HepG2 (cell line): Measurements from ENCODE around the gene PHKG1. TPM values are rescaled to one million over a fixed set of nuclear protein-coding genes. Genes with fewer than 3 reads are reported as not detected.
A peak's percentile ranks its signal among the peaks of the same experiment; 100 is the strongest.

Experiments
- ATAC-seq: fragments of 200-7000 bp; cut with Tn5 transposase; 3 replicates; pipeline ENCODE4 v1.9.1; 2020; ENCODE audit warnings: mild to moderate bottlenecking, moderate library complexity
- BruUV-seq: library from RNA; stranded (reverse); fragments of 400-500 nt; replicated peaks from 2 replicates; lab custom pipeline; 2021; lab: Mats Ljungman, UMichigan
- CTCF ChIA-PET: fragments of 300-600 bp; formaldehyde crosslinking; extraction: SDS; loops from one replicate; lab custom pipeline; 2021; ENCODE audit warnings: low total read pairs, inconsistent platforms, low intra/inter-chr PET ratio; lab: Yijun Ruan, JAX
- POLR2A ChIA-PET: fragments of 350-600 bp; sonication (Branson Sonifier 250); formaldehyde crosslinking; loops from one replicate; lab custom pipeline; 2020; ENCODE audit warnings: antibody characterized with exemption, inconsistent platforms; lab: Yijun Ruan, JAX
- DNase-seq: peaks from one replicate; pipeline ENCODE4 v3.0.0-alpha.2; 2015; ENCODE audit warnings: low spot score
- FAIRE-seq: peaks from 3 replicates; lab custom pipeline; 2011; peaks lifted over from hg19 to GRCh38; lab: Jason Lieb, UNC
- H2AFZ ChIP-seq: one replicate; pipeline ENCODE4 v1.6.1; 2011; ENCODE audit warnings: low read length, inconsistent platforms
- H3K27ac ChIP-seq: fragments of 300-600 bp; 3 replicates; pipeline ENCODE4 v1.8.0; 2011; ENCODE audit warnings: mixed run types, mild to moderate bottlenecking, mixed read lengths, low read length, inconsistent platforms; ENCODE audit not compliant: insufficient read depth; ENCODE audit errors: extremely low read length
- H3K27me3 ChIP-seq, 2 experiments: fragments of 200-600 bp in 1 of 2; 2 replicates in 1 of 2; 3 replicates in 1 of 2; pipeline versions ENCODE4 v1.6.0 to v1.8.0; 2011; ENCODE audit warnings: low read length in 2 of 2, mild to moderate bottlenecking in 2 of 2, moderate library complexity in 2 of 2, inconsistent platforms in 1 of 2; ENCODE audit not compliant: insufficient read depth in 2 of 2, control insufficient read depth in 1 of 2
- H3K36me3 ChIP-seq, 2 experiments: fragments of 200-600 bp in 1 of 2; replicated peaks in 1 of 2; 2 replicates in 1 of 2; 3 replicates in 1 of 2; pipeline versions ENCODE4 v1.5.1 to v1.8.0; 2011; ENCODE audit warnings: low read length in 2 of 2, inconsistent platforms in 1 of 2; ENCODE audit not compliant: insufficient read depth in 2 of 2, control insufficient read depth in 1 of 2
- H3K4me1 ChIP-seq: 2 replicates; pipeline ENCODE4 v1.5.1; 2012; ENCODE audit warnings: low read length, inconsistent platforms; ENCODE audit not compliant: insufficient read depth
- H3K4me2 ChIP-seq: 2 replicates; pipeline ENCODE4 v1.6.0; 2011; ENCODE audit warnings: low read depth, low read length, inconsistent platforms
- H3K4me3 ChIP-seq, 3 experiments: fragments of 200-600 bp in 1 of 3; sonication (generic), shearing (Covaris generic) in 1 of 3; replicated peaks in 1 of 3; 2 replicates each; pipeline ENCODE4 v1.5.1; 2011 to 2016; ENCODE audit warnings: low read length in 3 of 3, inconsistent platforms in 2 of 3, low read depth in 2 of 3, mild to moderate bottlenecking in 2 of 3, control low read depth in 1 of 3, mixed read lengths in 1 of 3; ENCODE audit not compliant: insufficient read depth in 1 of 3
- H3K79me2 ChIP-seq: one replicate; pipeline ENCODE4 v1.6.1; 2011; ENCODE audit warnings: low read length, inconsistent platforms; ENCODE audit not compliant: insufficient read depth
- H3K9ac ChIP-seq: 2 replicates; pipeline ENCODE4 v1.6.0; 2011; ENCODE audit warnings: mild to moderate bottlenecking, low read depth, low read length, inconsistent platforms; ENCODE audit not compliant: insufficient read depth
- H3K9me3 ChIP-seq: 2 replicates; pipeline ENCODE4 v1.5.1; 2012; ENCODE audit warnings: mild to moderate bottlenecking, low read length
- H4K20me1 ChIP-seq: 2 replicates; pipeline ENCODE4 v1.6.0; 2011; ENCODE audit warnings: inconsistent platforms, mild to moderate bottlenecking, low read length, moderate library complexity; ENCODE audit not compliant: insufficient read depth
- AHR ChIP-seq: IDR thresholded peaks from 2 replicates; pipeline ENCODE4 v1.6.1; 2018; ENCODE audit warnings: missing genetic modification reagents, missing compliant biosample characterization
- ATF1 ChIP-seq: IDR thresholded peaks from 2 replicates; pipeline ENCODE4 v1.6.1; 2016; ENCODE audit warnings: mild to moderate bottlenecking, control low read depth
- ATF7-NPFF ChIP-seq: sonication (generic); formaldehyde crosslinking; IDR thresholded peaks from 2 replicates; pipeline ENCODE4 v1.8.1; 2023; ENCODE audit warnings: mild to moderate bottlenecking, low read depth, missing genetic modification reagents, moderate library complexity
- CCDC6 ChIP-seq: sonication (generic); formaldehyde crosslinking; IDR thresholded peaks from 2 replicates; pipeline ENCODE4 v1.8.1; 2022; ENCODE audit warnings: mild to moderate bottlenecking, missing genetic modification reagents, moderate library complexity
- FOXJ3 ChIP-seq: sonication (generic); formaldehyde crosslinking; IDR thresholded peaks from 2 replicates; pipeline ENCODE4 v1.4.0; 2020; ENCODE audit warnings: missing genetic modification reagents, mild to moderate bottlenecking, borderline replicate concordance
- GATA4 ChIP-seq: sonication (generic); IDR thresholded peaks from 2 replicates; pipeline ENCODE4 v1.6.1; 2016; ENCODE audit warnings: antibody characterized with exemption, low read depth, borderline replicate concordance
- KDM5A ChIP-seq: fragments of 200-600 bp; sonication (generic); IDR thresholded peaks from 2 replicates; pipeline ENCODE4 v1.7.0; 2018; ENCODE audit warnings: antibody characterized with exemption, mild to moderate bottlenecking, low read length, borderline replicate concordance
- MATR3 ChIP-seq: sonication (generic); formaldehyde crosslinking; IDR thresholded peaks from 2 replicates; pipeline ENCODE4 v1.4.0; 2020; ENCODE audit warnings: missing genetic modification reagents
- MAZ ChIP-seq, 2 experiments: sonication (generic) in 1 of 2; formaldehyde crosslinking in 1 of 2; IDR thresholded peaks; 2 replicates each; pipeline versions ENCODE4 v1.5.0 to v1.6.1; 2012 to 2020; ENCODE audit warnings: low read depth in 2 of 2, mild to moderate bottlenecking in 2 of 2, borderline replicate concordance in 1 of 2, improper control_type of control experiment in 1 of 2, low read length in 1 of 2, missing genetic modification reagents in 1 of 2, moderate library complexity in 1 of 2
- NFATC3 ChIP-seq: sonication (generic); formaldehyde crosslinking; IDR thresholded peaks from 2 replicates; pipeline ENCODE4 v1.5.1; 2020; ENCODE audit warnings: mild to moderate bottlenecking, missing genetic modification reagents
- NR2F2 ChIP-seq: IDR thresholded peaks from 2 replicates; pipeline ENCODE4 v1.6.1; 2012; ENCODE audit warnings: low read depth, inconsistent platforms, borderline replicate concordance
- PAF1 ChIP-seq: IDR thresholded peaks from 2 replicates; pipeline ENCODE4 v1.6.1; 2016; ENCODE audit warnings: missing genetic modification reagents, missing compliant biosample characterization
- PRPF4 ChIP-seq: fragments of 200-400 bp; formaldehyde crosslinking; IDR thresholded peaks from 2 replicates; pipeline ENCODE4 v1.6.1; 2016; ENCODE audit warnings: low read length, low read depth; ENCODE audit not compliant: poor library complexity, severe bottlenecking
- TEAD2 ChIP-seq: sonication (generic); formaldehyde crosslinking; IDR thresholded peaks from 2 replicates; pipeline ENCODE4 v1.9.0; 2021; ENCODE audit warnings: missing genetic modification reagents
- ZFP1 ChIP-seq: IDR thresholded peaks from 2 replicates; pipeline ENCODE4 v1.6.1; 2016
- ZNF10 ChIP-seq: sonication (generic); formaldehyde crosslinking; IDR thresholded peaks from 2 replicates; pipeline ENCODE4 v1.4.0; 2020; ENCODE audit warnings: mild to moderate bottlenecking, low read depth, missing genetic modification reagents, borderline replicate concordance
- ZNF20 ChIP-seq: sonication (generic); formaldehyde crosslinking; IDR thresholded peaks from 2 replicates; pipeline ENCODE4 v1.4.0; 2020; ENCODE audit warnings: mild to moderate bottlenecking, moderate library complexity, missing genetic modification reagents
- ZNF253 ChIP-seq: sonication (generic); formaldehyde crosslinking; IDR thresholded peaks from 2 replicates; pipeline ENCODE4 v1.8.0; 2022; ENCODE audit warnings: mild to moderate bottlenecking, missing genetic modification reagents, borderline replicate concordance
- ZNF530 ChIP-seq: sonication (generic); formaldehyde crosslinking; IDR thresholded peaks from 2 replicates; pipeline ENCODE4 v1.5.0; 2020; ENCODE audit warnings: low read depth, mild to moderate bottlenecking, missing genetic modification reagents
- ZNF569 ChIP-seq: sonication (generic); formaldehyde crosslinking; IDR thresholded peaks from 2 replicates; pipeline ENCODE4 v1.5.0; 2020; ENCODE audit warnings: mild to moderate bottlenecking, missing genetic modification reagents, moderate library complexity, borderline replicate concordance
- ZNF615 ChIP-seq: sonication (generic); formaldehyde crosslinking; IDR thresholded peaks from 2 replicates; pipeline ENCODE4 v1.5.0; 2020; ENCODE audit warnings: mild to moderate bottlenecking, missing genetic modification reagents, borderline replicate concordance
- WGBS: methylation state at CpG from one replicate; pipeline ENCODE4 v1.1.6; 2017; ENCODE audit warnings: low lambda C conversion rate; 5-methylcytosine and 5-hydroxymethylcytosine counted together
- in situ Hi-C: cut with HindIII; loops from 2 replicates; pipeline ENCODE4 v1.10.0; 2017; ENCODE audit warnings: low pct_unique_long_range_greater_than_20kb; ENCODE audit not compliant: extremely low pct_ligation_motif_present
- intact Hi-C: fragments of 100-400 bp; cut with micrococcal nuclease; formaldehyde crosslinking; loops from one replicate; pipeline ENCODE4 v1.10.0; 2022; ENCODE audit not compliant: unreplicated experiment
- polyA plus RNA-seq, 8 experiments: library from polyadenylated mRNA; depleted of rRNA in 3 of 8; stranded (reverse) in 7 of 8; unstranded in 1 of 8; fragments of >200 nt; fragmentation: Illumina TruSeq in 4 of 8; extraction: Trizol in 4 of 8; gene quantifications; 2 replicates each; pipeline versions ENCODE4 v1.2.1 to v1.2.3, GENCODE V29; 2011 to 2016; ENCODE audit warnings: low read depth in 4 of 8, missing spikeins in 1 of 8, mixed read lengths in 1 of 8; ENCODE audit not compliant: insufficient read depth in 1 of 8
- total RNA-seq, 5 experiments: library from RNA; depleted of rRNA; stranded (reverse); fragments of >200 nt; fragmentation: Illumina TruSeq; extraction: Trizol; gene quantifications; 2 replicates each; pipeline ENCODE4 v1.2.3, GENCODE V29; 2016; ENCODE audit warnings: low read depth in 1 of 5
- TF ChIP-seq, protein P1 (sequence below): sonication (generic); formaldehyde crosslinking; IDR thresholded peaks from 2 replicates; pipeline ENCODE4 v1.5.1; 2020; ENCODE audit warnings: mild to moderate bottlenecking, moderate library complexity, missing genetic modification reagents

Gene PHKG1
- total and polyA plus RNA-seq, 2 of the 13 experiments (the other 11 are each of a cell fraction or from before 2014, with no cell fraction given): 0.44 to 0.71 TPM

GRCh38 chr7:56051339-56052191 lies 41.2 kb downstream of the PHKG1 start, which contains the start of the genes CCT6A and PSPH (continued):
- TF ChIP-seq ZNF569 (CRISPR knock-in tag) (no peak), ZNF20 (CRISPR knock-in tag) (no peak), NR2F2 (no peak), NFATC3 (CRISPR knock-in tag) (peak; percentile 59), ATF1 (CRISPR knock-in tag) (no peak; the same call in 1 of the 2 replicates), ZNF615 (CRISPR knock-in tag) (no peak; the same call in 1 of the 2 replicates), ZNF530 (no peak), ZNF10 (no peak), KDM5A (peak; percentile 52; the same call in 1 of the 2 replicates), AHR (CRISPR knock-in tag) (no peak), CCDC6 (CRISPR knock-in tag) (peak; percentile 93), FOXJ3 (peak; percentile 4; the same call in 1 of the 2 replicates), ZNF253 (CRISPR knock-in tag) (0 out of 2 replicates have a peak, but pooled peaks have one; percentile 68), MATR3 (CRISPR knock-in tag) (no peak)

DNA sequence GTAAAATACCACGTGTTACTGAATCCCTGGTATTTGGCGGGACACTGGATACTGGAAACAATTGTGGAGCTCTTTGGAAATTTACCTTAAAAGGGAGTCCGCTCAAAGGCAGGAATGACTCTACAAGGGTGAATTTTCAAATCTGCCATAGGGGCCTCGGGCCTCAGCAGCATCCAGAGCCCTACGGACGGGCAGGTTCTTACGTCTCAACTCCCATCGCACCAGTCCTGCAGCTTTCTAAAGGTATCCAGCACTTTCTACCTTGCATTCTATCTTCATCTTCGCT lies 41.8 kb downstream of the PHKG1 start:
- Histone ChIP-seq H2AFZ (no peak overlapping the region), H3K27ac (peak overlapping the region; percentile 87), H3K9ac (peak overlapping the region; percentile 92), H3K79me2 (peaks cover 57% of the 10 kb centered on the region), H3K4me1 (peaks cover 79% of the 10 kb centered on the region), H3K4me2 (peak overlapping the region; percentile 77), H4K20me1 (no peaks in the 10 kb centered on the region; the same call in none of the 2 replicates), H3K9me3 (no peaks in the 10 kb centered on the region), H3K27me3 (no peaks in the 10 kb centered on the region; a peak in 1 of 5 replicates), H3K36me3 (peaks cover 0 to 21% of the 10 kb centered on the region in 2 experiments; a peak in 2 of 5 replicates), H3K4me3 (peak overlapping the region; percentile 64 to 91 (median 68))
- DNase-seq: no peak
- no peak for FAIRE-seq
- peak; percentile 39 for ATAC-seq
- intact Hi-C loops: loop anchor here (1.0 kb wide), 2 partner anchors 11 to 17 kb away; no protein-coding TSS in a partner anchor
- in situ Hi-C loops: no loop called here
- WGBS: 1% methylated on average over 8 of the region's 9 CpGs
- ChIA-PET CTCF (no interaction called here), POLR2A (interaction anchor here (0.7 to 4.1 kb wide), 22 partner anchors 8 to 862 kb away, joined by 3 to 144 read pairs (median 6); partner anchors contain the start of genes CHCHD2, NIPSNAP2 and SUMF2)
- TSS peak; percentile 95 for BruUV-seq
- TF ChIP-seq GATA4: no peak
- no peak for TF ChIP-seq PAF1
- no peak for TF ChIP-seq ZFP1 (CRISPR knock-in tag)
- TF ChIP-seq ATF7-NPFF (CRISPR knock-in tag): no peak
- TF ChIP-seq PRPF4: no peak
- TF ChIP-seq, protein P1, sequence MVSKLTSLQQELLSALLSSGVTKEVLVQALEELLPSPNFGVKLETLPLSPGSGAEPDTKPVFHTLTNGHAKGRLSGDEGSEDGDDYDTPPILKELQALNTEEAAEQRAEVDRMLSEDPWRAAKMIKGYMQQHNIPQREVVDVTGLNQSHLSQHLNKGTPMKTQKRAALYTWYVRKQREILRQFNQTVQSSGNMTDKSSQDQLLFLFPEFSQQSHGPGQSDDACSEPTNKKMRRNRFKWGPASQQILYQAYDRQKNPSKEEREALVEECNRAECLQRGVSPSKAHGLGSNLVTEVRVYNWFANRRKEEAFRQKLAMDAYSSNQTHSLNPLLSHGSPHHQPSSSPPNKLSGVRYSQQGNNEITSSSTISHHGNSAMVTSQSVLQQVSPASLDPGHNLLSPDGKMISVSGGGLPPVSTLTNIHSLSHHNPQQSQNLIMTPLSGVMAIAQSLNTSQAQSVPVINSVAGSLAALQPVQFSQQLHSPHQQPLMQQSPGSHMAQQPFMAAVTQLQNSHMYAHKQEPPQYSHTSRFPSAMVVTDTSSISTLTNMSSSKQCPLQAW: no peak
- 0 out of 2 replicates have a peak, but pooled peaks have one; percentile 31 for TF ChIP-seq TEAD2 (CRISPR knock-in tag)
- no peak for TF ChIP-seq MAZ (IDR thresholded peaks at IDR 0.05; ENCODE audit: borderline replicate concordance, low read depth, low read length)
- TF ChIP-seq MAZ (CRISPR knock-in tag; IDR thresholded peaks at IDR 0.05; ENCODE audit: low read depth): no peak
